Activated B cell treated with CpG ODN at 0.5 μM for 24 hours (primary cell): ENCODE results near the gene ARHGEF19. TPM values are rescaled to one million over a fixed set of nuclear protein-coding genes. Genes with fewer than 3 reads are reported as not detected.
A peak's percentile ranks its signal among the peaks of the same experiment; 100 is the strongest.
"Not testable (repeated sequence)": the region's sequence is repeated elsewhere in the genome, so short reads cannot be mapped to it uniquely, and the experiment has no call there.

Experiments used
- ATAC-seq: fragments of 200-7000 bp; cut with Tn5 transposase; one replicate; pipeline ENCODE4 v1.10.0; 2021; ENCODE audit warnings: low read depth, mild to moderate bottlenecking, moderate library complexity
- CTCF ChIA-PET: fragments of 350-600 bp; sonication (Branson Sonifier 250); formaldehyde crosslinking; loops from one replicate; lab custom pipeline; 2021; ENCODE audit warnings: antibody characterized with exemption; lab: Charles Lee
- POLR2A ChIA-PET: fragments of 350-600 bp; sonication (Branson Sonifier 250); formaldehyde crosslinking; loops from one replicate; lab custom pipeline; 2021; ENCODE audit warnings: antibody characterized with exemption; lab: Charles Lee
- DNase-seq: peaks from one replicate; pipeline ENCODE4 v3.0.0; 2022
- H3K27ac Mint-ChIP-seq: one replicate; pipeline ENCODE4 v1.8.0; 2020; ENCODE audit warnings: mixed read lengths
- H3K27me3 Mint-ChIP-seq: one replicate; pipeline ENCODE4 v1.8.0; 2021; ENCODE audit warnings: mixed read lengths
- H3K36me3 Mint-ChIP-seq: one replicate; pipeline ENCODE4 v1.8.0; 2021; ENCODE audit warnings: low read depth, mixed read lengths
- H3K4me1 Mint-ChIP-seq: one replicate; pipeline ENCODE4 v1.8.0; 2021; ENCODE audit warnings: mixed read lengths
- H3K4me3 Mint-ChIP-seq: one replicate; pipeline ENCODE4 v1.8.0; 2020; ENCODE audit warnings: mild to moderate bottlenecking, mixed read lengths
- H3K9me3 Mint-ChIP-seq: one replicate; pipeline ENCODE4 v1.8.0; 2020; ENCODE audit warnings: mixed read lengths
- CTCF ChIP-seq: fragments of 200-600 bp; IDR thresholded peaks from one replicate; pipeline ENCODE4 v1.8.0; 2022; ENCODE audit warnings: antibody characterized with exemption, mild to moderate bottlenecking
- intact Hi-C: fragments of 100-400 bp; cut with micrococcal nuclease; formaldehyde crosslinking; loops from one replicate; pipeline ENCODE4 v1.15.1; 2024
- total RNA-seq: library from RNA; stranded (reverse); gene quantifications from 2 replicates; pipeline ENCODE4 v1.2.3, GENCODE V29; 2022

Gene ARHGEF19
- total RNA-seq, 1 donor from 2014 or later = 7.7 TPM

- Mint-ChIP-seq H3K9me3 (no peaks in the 10 kb centered on the region), H3K36me3 (no peaks in the 10 kb centered on the region), H3K4me3 (peak overlapping the region; percentile 67), H3K27ac (no peak overlapping the region), H3K27me3 (peaks cover 6% of the 10 kb centered on the region), H3K4me1 (peaks cover 20% of the 10 kb centered on the region)
- ChIA-PET CTCF (interaction anchor here (1.7 kb wide), 1 partner anchor 90 kb away, joined by 6 read pairs; no protein-coding TSS in a partner anchor), POLR2A (interaction anchor here (1.5 kb wide), 1 partner anchor 38 kb away, joined by 4 read pairs; no protein-coding TSS in a partner anchor)
- ATAC-seq (peak; percentile 38), DNase-seq (no peak)
- no peak for TF ChIP-seq CTCF
- intact Hi-C loops = loop anchor here (2.0 kb wide), 2 partner anchors 14 to 38 kb away; no protein-coding TSS in a partner anchor
These were observed 43.7 kb downstream of the ARHGEF19 start for GRCh38 chr1:16168622-16169360.

GRCh38 chr1:16168144-16168495, 44.3 kb downstream of the ARHGEF19 start:
- H3K4me3 Mint-ChIP-seq = peak overlapping the region; percentile 67
- not testable (repeated sequence) for H3K27ac Mint-ChIP-seq, ATAC-seq, H3K9me3 Mint-ChIP-seq, H3K36me3 Mint-ChIP-seq, DNase-seq, H3K27me3 Mint-ChIP-seq
- CTCF ChIA-PET = interaction anchor here (1.7 kb wide), 1 partner anchor 89 kb away, joined by 6 read pairs; no protein-coding TSS in a partner anchor
- POLR2A ChIA-PET = interaction anchor here (0.5 to 1.5 kb wide), 2 partner anchors 39 to 938 kb away, joined by 4 read pairs; no protein-coding TSS in a partner anchor
- intact Hi-C loops = loop anchor here (2.0 kb wide), 2 partner anchors 13 to 39 kb away; no protein-coding TSS in a partner anchor
- peaks cover 20% of the 10 kb centered on the region for H3K4me1 Mint-ChIP-seq

- Mint-ChIP-seq H3K27me3 (peaks cover 6% of the 10 kb centered on the region), H3K4me3 (peak overlapping the region; percentile 67), H3K27ac (no peak overlapping the region), H3K4me1 (peaks cover 23% of the 10 kb centered on the region), H3K36me3 (no peaks in the 10 kb centered on the region), H3K9me3 (no peaks in the 10 kb centered on the region)
- TF ChIP-seq CTCF = no peak
- peak; percentile 89 for ATAC-seq
- peak; percentile 73 for DNase-seq
- intact Hi-C loops = loop anchor here (2.0 kb wide), 2 partner anchors 13 to 39 kb away; no protein-coding TSS in a partner anchor
- ChIA-PET CTCF (interaction anchor here (1.7 kb wide), 1 partner anchor 88 kb away, joined by 6 read pairs; no protein-coding TSS in a partner anchor), POLR2A (interaction anchor here (0.5 to 1.5 kb wide), 2 partner anchors 39 to 939 kb away, joined by 4 read pairs; no protein-coding TSS in a partner anchor)
These were observed 44.9 kb downstream of the ARHGEF19 start for GRCh38 chr1:16167331-16168143.

- Mint-ChIP-seq H3K27ac (no peak overlapping the region), H3K27me3 (peaks cover 2% of the 10 kb centered on the region), H3K4me1 (peaks cover 24% of the 10 kb centered on the region), H3K4me3 (no peak overlapping the region), H3K9me3 (no peaks in the 10 kb centered on the region), H3K36me3 (no peaks in the 10 kb centered on the region)
- POLR2A ChIA-PET = interaction anchor here (0.6 kb wide), 1 partner anchor 14 kb away, joined by 3 read pairs; no protein-coding TSS in a partner anchor
- intact Hi-C loops = no loop called here
- CTCF ChIA-PET = no interaction called here
- no peak for TF ChIP-seq CTCF
- ATAC-seq (no peak), DNase-seq (no peak)
These were observed 46.3 kb downstream of the ARHGEF19 start for GRCh38 chr1:16166117-16166516.

- intact Hi-C loops = no loop called here
- no peak for DNase-seq
These were observed 46.9 kb downstream of the ARHGEF19 start for GRCh38 chr1:16165548-16165947.

More at GRCh38 chr1:16165548-16165947, 46.9 kb downstream of the ARHGEF19 start:
- Mint-ChIP-seq H3K4me3 (no peak overlapping the region), H3K9me3 (no peaks in the 10 kb centered on the region), H3K27ac (no peak overlapping the region), H3K27me3 (no peaks in the 10 kb centered on the region), H3K4me1 (peaks cover 24% of the 10 kb centered on the region), H3K36me3 (no peaks in the 10 kb centered on the region)
- no peak for ATAC-seq
- CTCF ChIA-PET = no interaction called here
- POLR2A ChIA-PET = no interaction called here
- no peak for TF ChIP-seq CTCF
